ENCODE data around the gene PPP1R16B. TPM values are rescaled to one million over a fixed set of nuclear protein-coding genes. Genes with fewer than 3 reads are reported as not detected.

The PPP1R16B gene
- total RNA-seq, 2 donors from 2014 or later: 7.3 to 8.9 TPM

- DNase-seq (ENCODE audit: low spot score) (no peak), ATAC-seq (ENCODE audit: insufficient number of reproducible peaks, low FRiP score, low read depth) (no peak)
- H3K4me3 ChIP-seq: no peak overlapping the region
- no peak for TF ChIP-seq CTCF (IDR thresholded peaks at IDR 0.05)
- no peaks in the 10 kb centered on the region for H3K27me3 ChIP-seq (replicated peaks; ENCODE audit: insufficient read depth)
- H3K4me1 ChIP-seq (ENCODE audit: control insufficient read depth in 1 of 2, low read depth in 2 of 2): no peaks in the 10 kb centered on the region
- H3K36me3 ChIP-seq: no peaks in the 10 kb centered on the region
- no peak overlapping the region for H3K27ac ChIP-seq
- no peaks in the 10 kb centered on the region for H3K9me3 ChIP-seq
Observed at GRCh38 chr20:38833154-38833856, 27.8 kb downstream of the PPP1R16B start.

GRCh38 chr20:38833857-38834164 is 28.3 kb downstream of the PPP1R16B start:
- H3K4me3 ChIP-seq: no peak overlapping the region
- H3K27ac ChIP-seq: no peak overlapping the region
- no peaks in the 10 kb centered on the region for H3K27me3 ChIP-seq (replicated peaks; ENCODE audit: insufficient read depth)
- DNase-seq (ENCODE audit: low spot score): no peak
- no peak for TF ChIP-seq CTCF (IDR thresholded peaks at IDR 0.05)
- no peaks in the 10 kb centered on the region for H3K4me1 ChIP-seq (ENCODE audit: control insufficient read depth in 1 of 2, low read depth in 2 of 2)
- ATAC-seq (ENCODE audit: insufficient number of reproducible peaks, low FRiP score, low read depth): no peak
- no peaks in the 10 kb centered on the region for H3K9me3 ChIP-seq
- no peaks in the 10 kb centered on the region for H3K36me3 ChIP-seq

GRCh38 chr20:38834868-38835267 is 29.4 kb downstream of the PPP1R16B start:
- no peak for ATAC-seq (ENCODE audit: insufficient number of reproducible peaks, low FRiP score, low read depth)
- Histone ChIP-seq H3K27ac (no peak overlapping the region), H3K4me3 (no peak overlapping the region), H3K36me3 (no peaks in the 10 kb centered on the region), H3K4me1 (ENCODE audit: control insufficient read depth in 1 of 2, low read depth in 2 of 2) (no peaks in the 10 kb centered on the region), H3K27me3 (replicated peaks; ENCODE audit: insufficient read depth) (no peaks in the 10 kb centered on the region), H3K9me3 (no peaks in the 10 kb centered on the region)
- no peak for DNase-seq (ENCODE audit: low spot score)
- TF ChIP-seq CTCF (IDR thresholded peaks at IDR 0.05): no peak

GRCh38 chr20:38835792-38836191 is 30.3 kb downstream of the PPP1R16B start:
- Histone ChIP-seq H3K36me3 (no peaks in the 10 kb centered on the region), H3K9me3 (no peaks in the 10 kb centered on the region), H3K4me1 (ENCODE audit: control insufficient read depth in 1 of 2, low read depth in 2 of 2) (no peaks in the 10 kb centered on the region), H3K4me3 (no peak overlapping the region), H3K27me3 (replicated peaks; ENCODE audit: insufficient read depth) (no peaks in the 10 kb centered on the region), H3K27ac (no peak overlapping the region)
- no peak for ATAC-seq (ENCODE audit: insufficient number of reproducible peaks, low FRiP score, low read depth)
- DNase-seq (ENCODE audit: low spot score): no peak
- TF ChIP-seq CTCF (IDR thresholded peaks at IDR 0.05): no peak

- H3K36me3 ChIP-seq: no peaks in the 10 kb centered on the region
- no peak overlapping the region for H3K27ac ChIP-seq
- ATAC-seq (ENCODE audit: insufficient number of reproducible peaks, low FRiP score, low read depth): no peak
- H3K9me3 ChIP-seq: no peaks in the 10 kb centered on the region
- H3K27me3 ChIP-seq (replicated peaks; ENCODE audit: insufficient read depth): no peaks in the 10 kb centered on the region
- no peak for DNase-seq (ENCODE audit: low spot score)
- H3K4me1 ChIP-seq (ENCODE audit: control insufficient read depth in 1 of 2, low read depth in 2 of 2): no peaks in the 10 kb centered on the region
- H3K4me3 ChIP-seq: no peak overlapping the region
- no peak for TF ChIP-seq CTCF (IDR thresholded peaks at IDR 0.05)
Observed at GRCh38 chr20:38836991-38837390, 31.5 kb downstream of the PPP1R16B start.

Data from thoracic aorta (tissue), 2 donors.